GM21515 (cell line): ENCODE measurements around the gene ATP7B.
"Not testable (repeated sequence)": the region's sequence is repeated elsewhere in the genome, so short reads cannot be mapped to it uniquely, and the experiment has no call there.

Experiments
- ATAC-seq: cut with Tn5 transposase; IDR thresholded peaks from one replicate; pipeline ENCODE4 v1.9.1; 2021; ENCODE audit not compliant: unreplicated experiment

The ATP7B gene

DNA sequence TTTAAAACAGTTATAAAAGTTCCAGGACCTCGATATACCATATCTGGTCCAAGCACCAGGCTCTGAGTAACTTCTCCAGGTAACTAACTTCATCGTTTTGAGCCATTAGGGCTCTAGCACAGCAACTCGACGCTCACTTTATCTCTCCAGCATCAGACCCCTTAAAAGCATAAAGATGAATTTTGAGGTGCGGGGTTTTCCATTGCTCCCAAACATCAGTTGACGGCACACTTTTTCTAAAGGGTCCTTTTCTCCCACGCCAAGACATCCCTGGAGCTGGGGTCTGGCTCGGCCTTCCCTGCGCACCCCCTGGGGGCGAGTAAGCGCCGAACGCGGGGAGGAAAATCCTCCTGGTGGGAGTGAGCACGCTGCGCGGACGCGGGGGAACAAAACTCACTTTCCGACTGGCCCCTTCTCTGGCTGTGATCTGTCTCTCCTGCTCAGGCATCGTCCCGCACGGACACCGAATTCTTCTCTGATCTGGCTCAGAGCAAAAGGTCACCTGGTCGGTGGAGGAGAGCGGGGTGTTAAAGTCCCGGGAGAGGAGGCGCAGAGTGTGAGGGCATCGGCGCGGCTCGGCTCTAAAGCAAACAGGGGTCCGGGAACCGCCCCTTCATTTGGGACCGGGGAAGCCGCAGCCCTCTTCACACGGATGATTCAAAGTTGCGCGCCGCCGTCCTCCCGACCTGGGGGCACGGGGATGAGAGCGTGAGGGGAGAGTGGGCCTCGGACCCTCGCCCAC lies at the start of gene ATP7B:
ATP7B (minus strand) TSS at position 561 of the 742 bp plus-strand sequence; CDS start at position 448, 113 bp downstream.
- peak; percentile 1 for ATAC-seq

- no peak for ATAC-seq
These were observed 42.2 kb upstream of the ATP7B start for GRCh38 chr13:52053460-52053859.

DNA sequence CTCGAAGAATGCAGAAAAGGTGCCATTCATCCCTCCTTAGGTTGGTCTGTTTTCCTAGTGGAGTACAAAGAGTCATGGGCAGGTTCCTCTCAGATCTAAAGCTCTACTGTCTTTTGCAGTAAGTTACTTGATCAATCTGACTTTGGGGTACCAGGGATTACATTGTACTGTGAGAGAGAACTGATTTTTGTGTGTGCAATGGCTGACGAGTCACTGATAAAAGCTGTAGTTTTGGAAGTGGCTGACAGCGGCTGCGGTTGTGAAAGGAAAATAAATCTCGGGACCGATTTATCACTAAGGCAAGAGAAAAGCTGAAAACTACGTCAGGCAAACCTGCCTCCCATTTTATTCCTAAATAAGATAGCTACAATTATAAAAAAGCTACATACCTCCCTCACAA lies 40.1 kb upstream of the ATP7B start:
- no peak for ATAC-seq

DNA sequence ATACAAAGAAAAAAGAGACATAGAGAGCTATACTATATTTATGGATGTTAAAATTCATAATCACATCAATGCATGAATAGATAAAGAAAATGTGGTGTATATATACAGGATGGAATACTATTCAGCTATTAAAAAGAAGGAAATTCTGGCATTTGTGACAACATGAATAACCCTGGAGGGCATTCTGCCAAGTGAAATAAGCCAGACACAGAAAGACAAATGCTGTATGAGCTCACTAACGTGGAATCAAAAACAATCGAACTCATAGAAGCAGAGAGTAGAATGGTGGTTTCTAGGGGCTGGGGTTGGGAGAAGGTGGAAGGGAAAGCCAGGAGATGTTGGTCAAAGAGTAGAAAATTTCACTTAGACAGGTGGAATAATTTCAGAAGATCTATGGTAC lies 37.3 kb upstream of the ATP7B start:
- ATAC-seq = no peak

GRCh38 chr13:52047463-52047862 lies 36.2 kb upstream of the ATP7B start:
- ATAC-seq = no peak

DNA sequence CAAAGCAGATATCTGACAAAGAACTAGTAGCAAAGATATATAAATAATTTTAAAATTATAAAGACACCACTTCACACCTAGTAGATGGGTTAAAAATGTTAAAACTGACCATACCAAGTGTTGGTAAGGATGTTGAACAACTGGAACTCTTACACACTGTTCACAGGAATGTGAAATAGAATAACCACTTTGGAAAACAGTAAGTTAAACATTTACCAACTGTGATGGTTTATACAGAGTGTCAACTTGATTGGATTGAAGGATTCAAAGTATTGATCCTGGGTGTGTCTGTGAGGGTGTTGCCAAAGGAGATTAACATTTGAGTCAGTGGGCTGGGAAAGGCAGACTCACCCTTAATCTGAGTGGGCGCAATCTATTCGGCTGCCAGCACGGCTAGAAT lies 32.4 kb upstream of the ATP7B start:
- ATAC-seq = no peak

DNA sequence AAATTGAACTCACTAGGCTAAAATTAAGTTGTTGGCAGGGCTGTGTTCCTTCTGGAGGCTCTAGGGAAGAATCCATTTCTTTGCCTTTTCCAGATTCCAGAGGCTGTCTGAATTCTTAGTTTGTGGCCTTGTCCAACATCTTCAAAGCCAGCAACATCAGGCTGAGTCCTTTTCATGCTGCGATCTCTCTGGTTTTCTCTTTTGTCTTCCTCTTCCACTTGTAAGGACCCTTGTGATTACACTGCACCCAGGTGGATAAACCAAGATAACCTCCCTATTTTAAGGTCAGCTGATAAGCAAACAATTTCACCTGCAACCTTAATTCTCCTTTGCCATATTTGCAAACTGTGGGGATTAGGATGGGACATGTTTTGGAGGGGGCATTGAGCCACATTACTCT lies 24.8 kb upstream of the ATP7B start:
- no peak for ATAC-seq

DNA sequence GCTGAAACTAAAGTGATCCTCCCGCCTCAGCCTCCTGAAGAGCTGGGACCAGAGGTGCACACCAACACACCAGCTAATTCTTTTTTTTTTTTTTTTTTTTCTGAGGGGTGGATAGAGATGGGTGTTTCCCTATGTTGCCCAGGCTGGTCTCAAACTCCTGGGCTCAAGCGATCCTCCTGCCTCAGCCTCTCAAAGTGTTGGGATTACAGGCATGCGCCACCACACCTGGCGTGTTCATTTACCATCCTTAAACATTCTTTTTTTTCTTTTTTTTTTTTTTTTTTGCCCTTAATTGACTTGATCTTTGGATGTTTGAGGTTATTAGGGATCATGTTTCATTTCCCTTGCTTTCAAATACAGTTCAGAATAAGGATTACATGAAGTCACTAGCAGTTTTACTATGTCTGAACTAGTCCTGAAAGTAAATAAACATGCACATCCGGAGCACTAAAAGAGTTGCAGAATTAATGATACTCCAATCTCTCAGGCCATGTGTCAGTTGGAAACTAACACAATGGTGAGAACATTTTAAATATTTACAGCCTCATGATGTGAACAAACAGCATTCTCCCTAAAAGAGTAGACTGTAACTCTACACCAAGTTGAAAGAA lies 23.5 kb upstream of the ATP7B start:
- ATAC-seq = no peak

DNA sequence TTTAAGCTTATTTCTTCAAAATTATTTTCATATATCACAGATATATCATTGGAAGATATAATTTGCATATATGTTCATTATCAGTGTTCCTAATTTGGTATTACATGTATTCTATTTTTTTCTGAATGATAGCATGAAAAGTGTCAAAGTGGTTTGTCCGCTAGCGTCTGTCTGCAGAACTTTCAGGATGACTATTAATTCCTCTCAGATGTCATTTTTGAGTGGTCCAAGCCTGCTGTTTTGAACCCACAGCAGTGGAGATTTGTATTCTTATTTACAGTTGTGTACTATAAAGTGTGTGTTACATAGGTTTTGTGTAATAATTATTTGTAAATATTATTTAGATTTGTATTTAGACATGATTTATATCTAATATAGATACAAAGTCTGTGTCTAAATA lies 21.8 kb upstream of the ATP7B start:
- ATAC-seq = no peak

GRCh38 chr13:52030401-52030800 lies 19.2 kb upstream of the ATP7B start:
- not testable (repeated sequence) for ATAC-seq

GRCh38 chr13:52029569-52029968 lies 18.3 kb upstream of the ATP7B start:
- no peak for ATAC-seq

- no peak for ATAC-seq
These were observed 16.6 kb upstream of the ATP7B start for GRCh38 chr13:52027832-52028231.

- no peak for ATAC-seq
These were observed 15.0 kb upstream of the ATP7B start for GRCh38 chr13:52026246-52026626.

GRCh38 chr13:52025475-52026245 lies 14.4 kb upstream of the ATP7B start:
- no peak for ATAC-seq

DNA sequence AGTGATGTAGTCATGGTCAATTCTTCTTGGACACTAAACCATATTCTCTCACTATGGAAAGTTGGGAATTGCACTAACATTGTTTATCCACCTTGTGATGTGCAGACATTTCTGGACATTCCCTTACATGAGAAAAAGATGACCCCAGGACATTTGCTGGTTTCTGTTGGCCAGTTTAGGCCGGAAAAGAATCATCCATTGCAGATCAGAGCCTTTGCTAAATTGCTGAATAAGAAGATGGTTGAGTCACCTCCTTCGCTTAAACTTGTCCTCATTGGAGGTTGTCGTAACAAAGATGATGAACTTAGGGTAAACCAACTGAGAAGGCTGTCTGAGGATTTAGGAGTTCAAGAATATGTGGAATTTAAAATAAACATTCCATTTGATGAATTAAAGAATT lies 13.2 kb upstream of the ATP7B start, which contains the start of gene UTP14C:
UTP14C (plus strand) TSS at position 211 of the 400 bp plus-strand sequence. CDS start 4,114 bp downstream, outside the sequence.
- no peak for ATAC-seq

DNA sequence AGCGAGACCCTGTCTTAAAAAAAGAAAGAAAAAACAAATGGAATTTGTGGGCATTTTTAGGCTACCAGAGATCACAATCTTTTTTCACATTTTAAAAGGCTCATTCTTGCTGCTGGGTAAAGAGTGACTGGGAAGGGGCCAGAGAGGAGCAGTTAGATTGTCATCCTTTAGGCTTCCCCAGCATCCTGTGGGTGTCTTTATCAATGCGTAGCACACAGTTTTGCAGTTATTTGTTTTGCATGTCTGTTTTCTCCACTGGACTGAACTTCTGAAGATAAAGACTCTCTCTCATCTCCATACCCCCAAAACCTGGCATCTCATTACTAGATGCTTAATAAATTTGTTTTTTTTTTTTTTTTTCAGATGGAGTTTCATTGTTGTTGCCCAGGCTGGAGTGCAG lies 11.1 kb upstream of the ATP7B start:
- ATAC-seq = no peak

DNA sequence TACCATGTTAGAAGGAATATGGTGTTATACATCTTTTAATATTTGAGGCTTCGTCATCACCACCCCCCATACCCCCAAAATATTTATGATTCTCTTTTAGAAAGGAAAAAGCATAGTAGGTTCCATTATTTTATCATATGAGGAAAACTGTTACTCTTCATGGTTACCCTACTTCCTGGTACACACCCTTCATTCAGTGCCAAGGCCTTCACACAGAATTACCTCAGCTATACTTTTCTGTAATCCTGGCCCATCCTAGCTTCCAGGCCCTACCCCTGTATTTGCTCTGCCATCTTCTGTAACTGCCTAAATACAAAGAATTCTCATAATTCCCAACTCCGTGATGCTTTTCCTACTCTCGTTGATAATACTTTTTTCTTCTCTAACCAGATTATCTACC lies 8.9 kb upstream of the ATP7B start:
- ATAC-seq = no peak

- ATAC-seq = no peak
These were observed 5.0 kb upstream of the ATP7B start for GRCh38 chr13:52016296-52016695.

GRCh38 chr13:52012512-52012836 lies 1.2 kb upstream of the ATP7B start:
- ATAC-seq = no peak

DNA sequence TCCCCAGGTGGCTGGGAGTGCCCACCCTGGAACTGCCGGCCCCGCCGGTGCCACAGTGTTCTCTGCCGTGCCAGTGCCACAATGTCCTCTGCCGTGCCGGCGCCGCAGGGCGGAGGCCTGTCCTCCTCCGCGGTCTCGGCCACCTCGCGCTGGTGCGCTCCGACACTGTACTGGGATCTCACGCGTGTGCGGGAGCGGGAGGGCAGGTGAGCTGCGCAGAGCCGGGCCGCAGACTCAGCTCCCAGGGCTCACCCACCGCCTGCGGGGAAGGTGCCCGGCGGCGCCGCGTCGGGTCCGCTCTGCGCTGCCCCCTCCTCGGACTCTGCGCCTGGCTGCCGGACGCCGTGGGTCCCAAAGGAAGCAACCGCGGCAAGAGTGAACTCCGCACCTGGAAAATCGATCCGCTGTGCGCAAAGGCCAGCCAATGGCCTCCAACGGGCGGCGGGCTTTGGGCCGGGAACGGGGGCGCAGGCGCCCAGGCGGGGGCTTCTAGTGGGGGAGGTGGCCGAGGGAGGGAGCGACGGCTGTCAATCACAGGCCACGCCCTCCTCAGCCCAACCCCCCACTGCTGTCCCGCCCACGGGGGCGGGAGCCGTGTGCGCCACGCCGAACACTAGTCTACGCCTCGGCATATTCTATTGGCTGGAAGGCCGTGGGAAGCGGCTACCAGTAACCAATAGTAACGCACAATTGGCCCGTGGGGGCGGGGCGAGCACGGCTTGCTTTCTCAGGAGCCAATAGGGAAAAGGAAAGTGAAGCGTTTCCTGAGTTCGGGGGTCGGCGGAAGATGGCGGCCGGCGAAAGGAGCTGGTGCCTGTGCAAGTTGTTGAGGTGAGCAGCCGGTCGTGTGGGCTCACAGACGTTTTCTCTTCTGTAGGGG lies 622 bp upstream of the ATP7B start, which contains the start of gene ALG11:
ALG11 (plus strand) TSS at position 767 of the 880 bp plus-strand sequence; CDS start at position 788, 21 bp downstream.
- ATAC-seq = peak; percentile 99

DNA sequence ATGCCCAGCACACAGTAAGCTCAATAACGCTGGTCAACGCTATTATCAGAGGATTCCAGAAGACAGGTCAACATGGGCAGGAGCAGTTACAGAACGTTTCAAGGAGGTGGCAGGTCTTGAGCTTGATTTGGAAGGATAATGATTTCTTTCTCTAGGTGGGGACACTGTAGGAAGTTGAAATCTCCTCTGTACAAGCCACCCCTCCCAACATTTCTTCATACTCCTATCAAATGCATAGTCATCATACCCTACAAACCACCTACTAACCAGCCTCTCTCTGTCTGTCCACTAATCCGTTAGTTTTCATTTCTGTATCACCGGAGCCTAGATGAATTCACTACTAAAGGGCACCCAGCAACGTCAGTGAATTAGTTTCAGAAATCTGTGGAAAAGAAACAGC lies 1.3 kb downstream of the ATP7B start:
- no peak for ATAC-seq
